GM19238 (cell line): Measurements from ENCODE around the gene TDP2.
"Not testable (repeated sequence)": the region's sequence is repeated elsewhere in the genome, so short reads cannot be mapped to it uniquely, and the experiment has no call there.

Source experiments
- DNase-seq: peaks from one replicate; pipeline ENCODE4 v3.0.0; 2011; ENCODE audit warnings: low spot score; ENCODE audit not compliant: insufficient read length

Gene TDP2

DNA sequence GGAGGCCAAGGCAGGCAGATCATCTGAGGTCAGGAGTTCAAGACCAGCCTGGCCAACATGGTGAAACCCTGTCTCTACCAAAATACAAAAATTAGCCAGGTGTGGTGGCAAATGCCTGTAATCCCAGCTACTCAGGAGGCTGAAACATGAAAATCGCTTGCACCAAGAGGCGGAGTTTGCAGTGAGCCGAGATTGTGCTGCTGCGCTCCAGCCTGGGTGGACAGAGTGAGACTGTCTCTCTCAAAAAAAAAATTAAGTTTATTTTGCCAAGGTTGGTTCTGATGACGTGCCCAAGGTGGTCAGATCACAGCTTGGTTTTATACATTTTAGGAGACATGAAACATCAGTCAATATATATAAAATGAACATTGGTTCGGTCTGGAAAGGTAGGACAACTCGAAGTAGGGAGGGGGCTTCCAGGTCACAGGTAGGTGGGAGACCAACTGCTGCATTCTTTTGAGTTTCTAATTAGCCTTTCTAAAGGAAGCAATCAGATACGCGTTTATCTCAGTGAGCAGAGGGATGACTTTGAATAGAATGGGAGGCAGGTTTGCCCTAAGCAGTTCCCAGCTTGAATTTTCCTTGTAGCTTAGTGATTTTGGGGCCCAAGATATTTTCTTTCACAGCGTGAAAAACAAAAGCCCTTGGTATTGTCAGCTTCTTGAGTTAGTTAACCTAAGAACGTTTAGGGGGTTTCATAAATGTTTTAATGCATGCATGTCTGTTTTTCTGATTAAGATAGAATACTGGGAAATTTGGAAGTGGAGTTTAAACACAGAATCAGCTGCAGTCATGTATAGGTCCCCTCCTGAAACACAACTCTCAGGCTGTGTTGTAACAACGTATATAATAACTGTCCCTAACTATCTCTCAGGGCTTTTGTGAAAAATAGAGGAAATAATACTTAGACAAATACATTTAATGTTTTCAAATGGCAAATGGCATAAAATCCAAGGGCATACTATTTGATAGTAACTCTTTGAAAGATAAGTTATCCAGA, 16.9 kb upstream of the TDP2 start:
- no peak for DNase-seq

GRCh38 chr6:24680582-24680981, 13.9 kb upstream of the TDP2 start:
- DNase-seq: no peak

- not testable (repeated sequence) for DNase-seq
These were observed 12.2 kb upstream of the TDP2 start for GRCh38 chr6:24678792-24679352.

DNA sequence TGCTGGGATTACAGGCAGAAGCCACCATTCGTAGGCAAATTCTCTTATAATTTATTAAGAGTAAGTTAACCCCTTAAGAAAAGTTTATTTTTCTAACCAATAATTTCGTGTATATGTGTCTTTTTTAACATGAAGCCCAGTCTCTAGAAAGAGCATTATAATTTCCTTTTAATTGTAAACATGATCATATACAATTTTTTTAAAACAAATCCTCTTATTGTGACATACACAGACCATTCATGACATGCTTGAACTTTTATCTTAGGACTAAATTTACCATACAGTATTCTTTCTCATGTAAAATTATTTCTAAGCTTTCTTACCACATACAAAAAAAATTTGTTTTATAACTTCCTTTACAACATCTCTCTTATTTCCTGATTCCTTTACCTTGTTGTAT, 6.9 kb upstream of the TDP2 start:
- no peak for DNase-seq

DNA sequence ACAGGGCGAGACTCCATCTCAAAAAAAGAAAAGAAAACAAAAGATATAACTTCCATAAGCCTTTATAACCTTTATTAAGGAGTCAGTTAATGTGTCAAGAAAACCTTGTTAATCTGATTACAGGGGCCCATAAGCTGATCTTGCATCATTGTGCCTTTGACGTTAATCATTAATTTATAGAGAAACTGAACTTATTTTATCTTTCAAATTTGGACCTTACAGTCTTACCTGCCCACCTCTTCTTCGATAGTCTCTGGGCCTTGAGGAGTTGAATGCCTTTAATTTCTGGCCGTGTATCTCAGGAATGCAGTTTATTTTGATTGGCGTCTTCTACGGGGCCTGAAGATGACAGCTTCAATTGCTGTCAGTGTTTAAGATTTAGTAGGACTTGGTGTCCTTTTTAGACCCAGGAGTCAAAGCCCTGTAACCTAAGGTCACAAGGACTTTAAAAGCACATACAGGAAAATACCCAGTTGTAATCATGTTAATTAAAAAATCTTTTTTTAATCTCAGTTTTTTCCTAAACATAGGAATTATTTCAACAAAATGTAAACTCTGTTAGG, 6.0 kb upstream of the TDP2 start:
- no peak for DNase-seq

- DNase-seq: not testable (repeated sequence)
These were observed 4.4 kb upstream of the TDP2 start for GRCh38 chr6:24671077-24671476.

DNA sequence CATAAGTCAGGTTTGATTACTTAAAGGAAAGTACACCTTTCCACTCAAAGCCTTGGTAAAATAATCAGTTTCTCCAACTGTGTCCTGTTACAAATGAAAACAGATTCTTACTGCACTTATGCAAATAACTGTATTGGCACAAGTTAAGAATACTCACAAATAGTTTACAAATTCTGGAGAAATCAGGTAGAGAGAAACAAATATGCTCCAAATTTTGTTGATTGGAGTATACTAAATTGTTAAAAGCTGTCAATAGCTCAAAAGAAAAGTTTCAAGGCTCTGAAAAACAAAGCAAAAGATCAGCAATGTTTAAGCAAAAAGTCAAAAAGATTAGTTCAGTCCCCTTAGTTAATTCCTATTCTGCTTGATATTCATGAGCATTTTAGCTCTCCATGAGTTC, 3.8 kb upstream of the TDP2 start:
- not testable (repeated sequence) for DNase-seq

DNA sequence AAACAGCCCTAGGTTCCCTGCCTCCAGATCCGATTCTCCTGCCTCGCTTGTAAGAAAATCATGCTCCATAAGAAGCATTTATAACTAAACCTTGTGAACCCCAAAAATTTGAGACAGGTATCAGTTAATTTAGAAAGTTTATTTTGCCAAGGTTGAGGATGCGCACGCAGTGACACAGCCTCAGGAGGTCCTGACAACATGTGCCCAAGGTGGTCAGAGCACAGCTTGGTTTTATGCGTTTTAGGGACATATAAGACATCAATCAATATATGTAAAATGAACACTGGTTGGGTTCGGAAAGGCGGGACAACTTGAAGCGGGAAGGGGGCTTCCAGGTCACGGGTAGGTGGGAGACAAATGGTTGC, 2.3 kb upstream of the TDP2 start:
- no peak for DNase-seq

GRCh38 chr6:24668066-24668996, 1.6 kb upstream of the TDP2 start:
- DNase-seq: not testable (repeated sequence)

GRCh38 chr6:24667378-24667803, 692 bp upstream of the TDP2 start:
- DNase-seq: no peak

DNA sequence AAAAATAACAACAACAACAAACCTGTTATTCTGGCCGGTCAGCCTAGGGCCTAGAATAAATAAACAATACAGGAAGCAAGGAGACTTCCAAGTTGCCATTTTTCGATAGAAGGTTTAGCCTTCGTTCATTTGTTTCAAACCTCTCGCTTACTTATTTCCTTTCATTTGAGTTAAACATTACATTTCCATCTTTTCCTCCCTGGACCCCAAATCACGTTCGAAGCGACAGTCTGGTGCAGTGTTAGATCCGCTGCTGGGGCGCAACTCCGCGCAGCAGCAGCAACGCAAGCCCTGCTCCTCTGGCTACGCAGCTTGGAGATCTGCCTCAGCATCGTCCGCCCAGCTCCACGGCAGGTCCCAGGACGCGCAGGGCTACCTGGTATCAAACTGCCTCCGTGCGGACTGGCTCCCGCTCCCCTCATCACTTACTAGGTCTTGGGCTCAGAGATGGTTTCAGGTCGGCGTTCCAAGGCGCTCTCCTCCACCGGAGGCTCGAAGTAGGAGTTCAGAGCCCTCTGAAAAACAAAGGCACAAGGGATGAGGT, 530 bp downstream of the TDP2 start:
- peak; percentile 5 for DNase-seq

DNA sequence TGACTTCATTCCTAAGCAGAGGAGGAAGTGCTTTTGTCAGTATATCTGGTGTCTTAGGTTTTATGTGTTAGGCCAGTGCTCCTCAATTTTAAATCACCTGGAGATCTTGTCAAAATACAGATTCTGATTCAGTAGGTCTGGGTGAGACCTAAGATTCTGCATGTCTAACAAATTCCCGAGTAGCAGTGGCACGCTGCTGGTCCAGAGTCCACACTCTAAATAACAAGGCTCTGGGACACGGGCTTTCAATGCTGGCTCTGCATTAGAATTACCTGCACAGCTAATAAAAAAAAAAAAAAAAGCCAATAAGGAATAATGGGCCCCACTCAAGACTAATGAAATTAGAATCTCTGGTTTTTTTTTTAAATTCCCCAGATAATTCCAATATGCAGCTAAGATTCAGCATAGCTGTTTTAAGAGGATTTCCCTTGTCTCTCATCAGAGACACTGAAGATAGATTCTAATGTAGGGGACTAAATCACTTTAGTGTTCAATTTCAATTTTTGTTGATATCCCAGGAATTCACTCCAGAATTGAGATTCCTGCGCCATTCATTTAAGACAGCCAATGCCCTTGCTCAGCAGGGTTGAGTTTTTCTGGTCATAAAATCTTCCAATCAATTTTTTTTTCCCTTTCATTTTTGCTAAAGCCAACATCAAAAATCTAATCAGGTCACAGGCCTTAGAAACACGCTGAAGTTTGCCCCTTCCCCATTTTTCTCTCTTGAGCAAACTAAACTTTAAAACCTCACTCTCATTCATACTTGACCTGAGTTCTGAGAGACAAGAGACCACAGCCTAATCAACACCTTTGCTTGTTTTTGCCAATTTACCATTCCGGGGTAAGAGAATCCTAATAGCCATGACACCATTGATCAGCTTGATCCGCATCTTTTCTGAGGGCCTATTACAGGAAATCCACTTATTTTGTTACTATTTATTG, 2.4 kb downstream of the TDP2 start:
- DNase-seq: no peak

- DNase-seq: no peak
These were observed 3.5 kb downstream of the TDP2 start for GRCh38 chr6:24663189-24663588.

DNA sequence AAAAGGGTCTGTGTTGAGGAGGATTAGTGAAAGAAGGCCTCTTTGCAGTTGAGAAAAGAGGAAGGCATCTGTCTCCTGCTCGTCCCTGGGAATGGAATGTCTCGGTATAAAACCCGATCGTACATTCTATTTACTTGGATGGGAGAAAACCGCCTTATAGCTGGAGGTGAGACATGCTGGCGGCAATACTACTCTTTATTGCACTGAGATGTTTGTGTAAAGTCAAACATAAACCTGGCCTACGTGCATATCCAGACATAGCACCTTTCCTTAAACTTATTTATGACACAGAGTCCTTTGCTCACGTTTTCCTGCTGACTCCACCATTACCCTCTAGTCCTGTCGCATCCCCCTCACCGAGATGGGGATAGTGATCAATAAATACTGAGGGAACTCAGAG, 4.5 kb downstream of the TDP2 start:
- DNase-seq: no peak

DNA sequence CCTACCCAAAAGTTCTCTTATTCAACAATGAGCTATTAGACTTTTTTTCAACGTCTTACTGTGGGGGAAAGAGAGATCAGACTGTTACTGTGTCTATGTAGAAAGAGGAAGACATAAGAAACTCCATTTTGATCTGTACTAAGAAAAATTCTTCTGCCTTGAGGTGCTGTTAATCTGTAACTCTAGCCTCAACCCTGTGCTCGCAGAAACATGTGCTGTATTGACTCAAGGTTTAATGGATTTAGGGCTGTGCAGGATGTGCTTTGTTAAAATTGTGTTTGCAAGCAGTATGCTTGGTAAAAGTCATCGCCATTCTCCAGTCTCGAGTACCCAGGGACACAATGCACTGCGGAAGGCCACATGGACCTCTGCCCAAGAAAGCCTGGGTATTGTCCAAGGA, 4.9 kb downstream of the TDP2 start:
- DNase-seq: not testable (repeated sequence)

DNA sequence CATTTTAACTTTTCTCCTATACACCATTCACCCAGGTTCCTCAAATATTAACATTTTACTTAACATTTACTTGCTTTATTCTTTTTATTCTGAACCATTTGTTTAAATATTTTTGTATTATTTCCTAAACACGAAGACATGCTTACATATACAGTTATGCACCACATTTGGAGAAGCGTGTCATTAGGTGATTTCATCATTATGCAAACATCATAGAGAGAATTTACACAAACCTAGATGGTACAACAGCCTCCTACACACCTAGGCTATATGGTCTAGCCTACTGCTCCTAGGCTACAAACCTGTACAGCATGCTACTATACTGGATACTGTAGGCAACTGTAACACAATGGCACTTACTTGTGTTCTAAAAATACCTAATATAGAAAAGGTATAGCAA, 6.6 kb downstream of the TDP2 start:
- DNase-seq: no peak

GRCh38 chr6:24659561-24659960, 7.1 kb downstream of the TDP2 start:
- no peak for DNase-seq

GRCh38 chr6:24658573-24659560, 7.8 kb downstream of the TDP2 start:
- no peak for DNase-seq

DNA sequence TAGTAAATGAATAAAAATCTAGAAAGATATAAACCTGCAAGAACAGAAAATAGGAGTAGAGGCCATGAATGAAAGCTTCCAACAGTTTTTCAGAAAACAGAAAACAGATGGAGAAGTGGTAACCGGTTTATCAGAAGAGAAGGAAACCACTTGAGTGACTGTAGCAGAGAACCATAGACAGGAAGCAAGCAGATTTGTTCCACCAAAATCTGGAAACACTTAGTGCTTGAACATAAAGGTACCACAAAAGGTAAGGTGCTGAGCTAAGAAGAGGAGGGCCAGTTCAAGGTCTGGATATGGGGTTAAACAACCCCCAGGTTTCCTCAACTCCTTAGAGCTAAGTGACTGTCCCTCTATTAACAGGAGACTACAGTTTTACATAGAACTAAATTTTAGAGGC, 11.5 kb downstream of the TDP2 start:
- no peak for DNase-seq
